H1 (cell line): ENCODE measurements around the gene TCTN3. TPM values are rescaled to one million over a fixed set of nuclear protein-coding genes. Genes with fewer than 3 reads are reported as not detected.

Experiments used
- NANOG ChIP-seq: IDR thresholded peaks from 2 replicates; pipeline ENCODE4 v1.6.1; 2011; ENCODE audit warnings: low read length, low read depth, mild to moderate bottlenecking, inconsistent platforms; ENCODE audit not compliant: insufficient read depth, poor library complexity, severe bottlenecking
- POLR2A ChIP-seq, 2 experiments: IDR thresholded peaks; 1 replicate in 1 of 2; 2 replicates in 1 of 2; pipeline ENCODE4 v1.6.1; 2011; ENCODE audit warnings: low read depth in 2 of 2, low read length in 2 of 2, mild to moderate bottlenecking in 2 of 2; ENCODE audit errors: control extremely low read depth in 1 of 2
- polyA plus RNA-seq, 7 experiments: library from polyadenylated mRNA; depleted of rRNA in 3 of 7; stranded (reverse) in 5 of 7; unstranded in 2 of 7; fragments of >200 nt in 5 of 7; fragments of 200-250 nt in 2 of 7; gene quantifications; 1 replicate in 5 of 7; 2 replicates in 1 of 7; 4 replicates in 1 of 7; pipeline versions ENCODE4 v1.2.1 to v1.2.3, GENCODE V29; 2011 to 2013; ENCODE audit warnings: missing spikeins in 2 of 7, mixed read lengths in 2 of 7
- total RNA-seq: library from RNA; stranded (reverse); fragmentation: NEBNext Ultra II Directional; extraction: Animal tissue kit (Norgen Biotek cat#: 25700); gene quantifications from 2 replicates; pipeline ENCODE4 v1.2.1, GENCODE V29; 2021
- TF ChIP-seq, protein P1 (sequence below): IDR thresholded peaks from 2 replicates; pipeline ENCODE4 v1.6.1; 2011; ENCODE audit warnings: low read length, improper control_type of control experiment

Gene TCTN3
- total and polyA plus RNA-seq, 2 of the 8 experiments (the other 6 are each of a cell fraction or from before 2014, with no cell fraction given) = 34.7 to 39.8 TPM

DNA sequence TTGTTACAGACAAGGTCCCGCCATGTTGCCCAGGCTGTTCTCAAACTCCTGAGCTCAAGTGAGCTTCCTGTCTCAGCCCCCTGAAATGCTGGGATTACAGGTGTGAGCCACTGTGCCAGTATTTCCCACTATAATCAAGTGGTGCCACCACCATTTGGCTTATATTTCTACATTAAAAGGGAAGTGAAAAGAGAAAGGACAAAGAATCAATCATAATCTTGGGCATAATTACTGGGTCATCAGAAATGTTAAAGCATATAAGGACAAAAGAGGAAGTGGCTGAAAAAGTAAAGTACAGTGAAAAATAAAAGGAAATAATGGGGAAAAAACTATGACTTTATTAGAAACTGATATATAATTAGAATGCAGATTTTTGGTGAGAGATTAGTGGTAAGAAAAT lies 36.5 kb upstream of the TCTN3 start (continued):
- TF ChIP-seq NANOG (no peak), POLR2A (IDR thresholded peaks at IDR 0.05; ENCODE audit: control extremely low read depth in 1 of 2, low read depth in 2 of 2, low read length in 2 of 2) (no peak)
- TF ChIP-seq, protein P1, sequence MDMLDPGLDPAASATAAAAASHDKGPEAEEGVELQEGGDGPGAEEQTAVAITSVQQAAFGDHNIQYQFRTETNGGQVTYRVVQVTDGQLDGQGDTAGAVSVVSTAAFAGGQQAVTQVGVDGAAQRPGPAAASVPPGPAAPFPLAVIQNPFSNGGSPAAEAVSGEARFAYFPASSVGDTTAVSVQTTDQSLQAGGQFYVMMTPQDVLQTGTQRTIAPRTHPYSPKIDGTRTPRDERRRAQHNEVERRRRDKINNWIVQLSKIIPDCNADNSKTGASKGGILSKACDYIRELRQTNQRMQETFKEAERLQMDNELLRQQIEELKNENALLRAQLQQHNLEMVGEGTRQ = no peak
- TF ChIP-seq, all 59 proteins: peak for 0
